ENCODE measurements around the gene ITPR1. TPM values are rescaled to one million over a fixed set of nuclear protein-coding genes. Genes with fewer than 3 reads are reported as not detected.

ITPR1 gene
- polyA plus RNA-seq, 1 experiment = 1.4 TPM

DNA sequence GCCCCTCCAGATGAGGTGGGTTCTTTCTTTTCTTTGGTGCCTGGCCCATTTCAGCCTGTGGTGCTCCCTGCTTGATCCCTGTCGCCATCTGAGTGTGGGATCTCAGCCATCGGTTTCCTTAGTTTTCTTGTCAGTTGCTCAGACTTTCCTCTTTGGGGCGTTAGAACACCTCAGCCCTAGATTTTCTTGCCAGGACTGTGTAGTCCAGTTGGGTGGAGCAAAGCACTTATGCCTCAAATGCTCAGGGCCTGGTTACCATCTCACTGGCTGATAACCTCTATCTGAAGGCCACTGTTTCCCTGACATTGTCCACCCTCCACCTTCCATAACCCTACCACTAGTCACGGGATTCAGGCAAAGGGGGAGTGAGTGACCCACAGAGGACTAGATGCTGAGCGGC is 277.4 kb downstream of the ITPR1 start:
- no peaks in the 10 kb centered on the region for H3K27me3 ChIP-seq (ENCODE audit: control insufficient read depth, insufficient read depth, low read length)
- TF ChIP-seq, protein P1, sequence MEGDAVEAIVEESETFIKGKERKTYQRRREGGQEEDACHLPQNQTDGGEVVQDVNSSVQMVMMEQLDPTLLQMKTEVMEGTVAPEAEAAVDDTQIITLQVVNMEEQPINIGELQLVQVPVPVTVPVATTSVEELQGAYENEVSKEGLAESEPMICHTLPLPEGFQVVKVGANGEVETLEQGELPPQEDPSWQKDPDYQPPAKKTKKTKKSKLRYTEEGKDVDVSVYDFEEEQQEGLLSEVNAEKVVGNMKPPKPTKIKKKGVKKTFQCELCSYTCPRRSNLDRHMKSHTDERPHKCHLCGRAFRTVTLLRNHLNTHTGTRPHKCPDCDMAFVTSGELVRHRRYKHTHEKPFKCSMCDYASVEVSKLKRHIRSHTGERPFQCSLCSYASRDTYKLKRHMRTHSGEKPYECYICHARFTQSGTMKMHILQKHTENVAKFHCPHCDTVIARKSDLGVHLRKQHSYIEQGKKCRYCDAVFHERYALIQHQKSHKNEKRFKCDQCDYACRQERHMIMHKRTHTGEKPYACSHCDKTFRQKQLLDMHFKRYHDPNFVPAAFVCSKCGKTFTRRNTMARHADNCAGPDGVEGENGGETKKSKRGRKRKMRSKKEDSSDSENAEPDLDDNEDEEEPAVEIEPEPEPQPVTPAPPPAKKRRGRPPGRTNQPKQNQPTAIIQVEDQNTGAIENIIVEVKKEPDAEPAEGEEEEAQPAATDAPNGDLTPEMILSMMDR (IDR thresholded peaks at IDR 0.05; ENCODE audit: insufficient read depth, low read depth, low read length) = no peak
- H3K4me3 ChIP-seq (ENCODE audit: low read depth, low read length) = no peak overlapping the region
- ChIA-PET POLR2A (no interaction called here), CTCF (no interaction called here)
- DNase-seq (ENCODE audit: low read depth) = no peak
- H3K36me3 ChIP-seq (ENCODE audit: control insufficient read depth, insufficient read depth, low read length) = no peaks in the 10 kb centered on the region

DNA sequence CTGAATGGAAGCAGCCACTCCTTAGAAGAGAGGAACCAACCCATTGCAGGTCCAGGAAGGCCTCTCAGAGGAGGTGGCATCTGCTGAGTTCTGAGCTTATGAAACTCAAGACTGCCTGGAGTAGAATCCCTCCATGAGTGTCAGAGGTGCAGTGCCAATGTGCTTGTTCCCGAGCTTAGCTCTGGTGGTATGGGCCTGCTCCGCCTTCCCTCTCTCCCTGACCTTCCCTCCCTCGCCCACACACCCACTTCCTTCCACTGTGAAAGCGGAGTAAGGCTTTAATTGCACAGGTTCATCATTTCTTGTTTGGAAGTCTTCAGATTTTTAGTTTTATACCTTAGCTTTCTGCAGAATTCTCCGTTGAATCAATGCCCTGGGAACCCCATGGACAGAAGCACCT is 278.1 kb downstream of the ITPR1 start:
- Histone ChIP-seq H3K36me3 (ENCODE audit: control insufficient read depth, insufficient read depth, low read length) (no peaks in the 10 kb centered on the region), H3K27me3 (ENCODE audit: control insufficient read depth, insufficient read depth, low read length) (no peaks in the 10 kb centered on the region), H3K4me3 (ENCODE audit: low read depth, low read length) (no peak overlapping the region)
- ChIA-PET CTCF (no interaction called here), POLR2A (no interaction called here)
- DNase-seq (ENCODE audit: low read depth) = no peak
- TF ChIP-seq, protein P1 (IDR thresholded peaks at IDR 0.05; ENCODE audit: insufficient read depth, low read depth, low read length) = no peak

DNA sequence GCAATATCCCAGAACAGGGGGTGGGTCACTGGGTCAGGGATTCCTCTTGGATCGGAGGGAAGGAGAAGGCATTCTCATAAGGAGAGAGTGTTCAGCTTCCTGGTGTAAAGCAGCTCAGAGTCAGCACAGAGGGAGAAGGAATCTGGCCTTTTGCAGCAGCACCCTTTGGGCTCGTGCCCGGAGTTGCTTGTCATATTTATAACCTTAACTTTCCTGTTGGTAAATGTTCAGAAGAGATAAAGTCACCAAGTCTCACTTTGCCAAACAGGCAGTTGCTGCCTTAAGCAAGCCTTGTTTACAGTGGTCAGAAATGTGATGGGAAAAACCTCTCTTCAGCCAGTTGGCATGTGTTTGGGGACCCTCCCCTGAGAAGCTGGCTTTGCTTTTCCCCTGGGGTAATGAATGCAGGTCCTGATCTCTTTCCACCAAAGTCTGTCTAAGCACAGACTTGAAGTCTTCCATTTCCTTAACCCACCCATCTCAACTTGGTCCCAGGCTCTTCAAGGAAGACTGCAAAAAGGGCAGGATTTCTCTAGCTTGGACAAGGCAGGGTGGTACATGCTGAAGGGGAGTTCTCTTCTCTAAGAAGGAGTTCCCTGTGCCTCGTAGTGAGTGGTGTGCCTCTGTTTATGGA is 279.1 kb downstream of the ITPR1 start:
- CTCF ChIA-PET = interaction anchor here (1.0 to 1.1 kb wide), 2 partner anchors 9 to 209 kb away, joined by 3 read pairs; no protein-coding TSS in a partner anchor
- TF ChIP-seq, protein P1 (IDR thresholded peaks at IDR 0.05; ENCODE audit: insufficient read depth, low read depth, low read length) = no peak
- no peak overlapping the region for H3K4me3 ChIP-seq (ENCODE audit: low read depth, low read length)
- no peaks in the 10 kb centered on the region for H3K36me3 ChIP-seq (ENCODE audit: control insufficient read depth, insufficient read depth, low read length)
- H3K27me3 ChIP-seq (ENCODE audit: control insufficient read depth, insufficient read depth, low read length) = no peaks in the 10 kb centered on the region
- peak; percentile 44 for DNase-seq (ENCODE audit: low read depth)
- POLR2A ChIA-PET = no interaction called here

DNA sequence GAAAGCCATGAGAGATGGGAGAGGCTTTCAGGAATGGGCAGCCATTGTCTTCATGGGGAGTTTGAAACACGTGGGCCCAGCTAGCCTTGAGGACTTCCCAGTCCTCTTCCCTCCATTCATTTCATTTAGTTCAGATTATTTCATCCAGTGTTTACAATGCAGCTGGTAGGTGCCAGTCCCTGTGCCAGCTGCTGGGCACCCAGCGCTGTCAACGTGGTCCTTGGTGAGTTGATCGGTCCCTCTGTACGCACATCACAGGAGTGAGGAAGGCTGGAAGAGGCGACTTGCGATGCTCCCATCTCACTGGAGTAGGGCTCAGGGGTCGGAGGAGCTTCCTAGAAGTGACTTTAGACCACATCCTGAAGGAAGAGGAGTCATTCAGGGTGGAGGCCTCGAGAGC is 279.7 kb downstream of the ITPR1 start:
- CTCF ChIA-PET = interaction anchor here (1.0 to 1.1 kb wide), 2 partner anchors 8 to 61 kb away, joined by 3 read pairs; no protein-coding TSS in a partner anchor
- POLR2A ChIA-PET = no interaction called here
- TF ChIP-seq, protein P1 (IDR thresholded peaks at IDR 0.05; ENCODE audit: insufficient read depth, low read depth, low read length) = no peak
- no peaks in the 10 kb centered on the region for H3K27me3 ChIP-seq (ENCODE audit: control insufficient read depth, insufficient read depth, low read length)
- DNase-seq (ENCODE audit: low read depth) = no peak
- H3K4me3 ChIP-seq (ENCODE audit: low read depth, low read length) = no peak overlapping the region
- no peaks in the 10 kb centered on the region for H3K36me3 ChIP-seq (ENCODE audit: control insufficient read depth, insufficient read depth, low read length)

DNA sequence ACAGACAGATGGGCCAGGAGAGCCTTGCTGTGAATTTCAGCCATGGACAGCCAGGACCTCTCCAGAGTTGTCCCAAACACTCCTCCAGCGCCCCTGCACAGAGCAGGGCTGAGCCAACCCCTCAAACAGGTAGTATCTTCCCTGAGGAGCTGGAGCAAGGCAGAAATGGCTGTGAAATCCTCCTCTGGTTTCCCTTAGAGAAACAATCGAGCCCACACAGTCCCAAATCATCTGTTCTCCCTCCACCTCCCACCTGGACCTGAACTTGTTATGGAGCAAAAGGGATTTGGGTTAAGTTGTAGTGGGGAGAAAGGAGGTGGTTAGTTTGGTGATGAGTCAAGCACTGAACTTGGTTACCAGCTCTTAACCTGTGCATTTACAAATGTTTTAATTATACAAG is 280.4 kb downstream of the ITPR1 start:
- TF ChIP-seq, protein P1 (IDR thresholded peaks at IDR 0.05; ENCODE audit: insufficient read depth, low read depth, low read length) = no peak
- ChIA-PET POLR2A (no interaction called here), CTCF (interaction anchor here (1.0 to 1.1 kb wide), 2 partner anchors 7 to 62 kb away, joined by 3 read pairs; no protein-coding TSS in a partner anchor)
- H3K27me3 ChIP-seq (ENCODE audit: control insufficient read depth, insufficient read depth, low read length) = no peaks in the 10 kb centered on the region
- DNase-seq (ENCODE audit: low read depth) = no peak
- no peaks in the 10 kb centered on the region for H3K36me3 ChIP-seq (ENCODE audit: control insufficient read depth, insufficient read depth, low read length)
- H3K4me3 ChIP-seq (ENCODE audit: low read depth, low read length) = no peak overlapping the region
